Stimulated activated naive CD4-positive, alpha-beta T cell treated with Interleukin-2 at 50 U/mL for 16 hours (primary cell): ENCODE data around the gene CASK.
"Not testable (repeated sequence)": the region's sequence is repeated elsewhere in the genome, so short reads cannot be mapped to it uniquely, and the experiment has no call there.

ENCODE experiments used
- DNase-seq: peaks from one replicate; lab custom pipeline; 2025; lab: John Stamatoyannopoulos, UW

The CASK gene

GRCh38 chrX:41730081-41730480, 193.3 kb downstream of the CASK start:
- DNase-seq = no peak

GRCh38 chrX:41728125-41728524, 195.2 kb downstream of the CASK start:
- no peak for DNase-seq

GRCh38 chrX:41723826-41724225, 199.5 kb downstream of the CASK start, which contains the start of gene GPR82:
Gene GPR82 (plus strand): TSS chrX:41724181. CDS start chrX:41727027, 2,846 bp downstream.
- no peak for DNase-seq

- DNase-seq = no peak
Observed at GRCh38 chrX:41722816-41723618, 200.3 kb downstream of the CASK start.

DNA sequence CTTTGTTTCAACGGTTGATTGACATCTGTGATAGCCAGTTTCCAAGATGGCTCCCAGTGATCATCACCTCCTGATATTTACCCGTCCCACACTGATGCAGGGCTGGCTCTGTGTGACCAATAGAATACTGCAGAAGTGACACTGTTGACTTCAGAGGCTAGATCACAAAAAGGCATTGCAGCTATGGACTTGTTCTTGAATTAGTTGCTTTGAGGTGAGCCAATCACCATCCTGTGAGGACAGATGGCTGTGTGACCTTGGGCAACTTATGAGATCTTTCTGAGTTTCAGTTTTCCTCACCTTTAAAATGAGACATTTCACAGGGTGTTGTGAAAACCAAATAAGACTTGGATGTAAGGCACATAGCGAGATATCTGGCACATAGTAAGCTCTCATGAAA, 201.1 kb downstream of the CASK start:
- no peak for DNase-seq

- DNase-seq = no peak
Observed at GRCh38 chrX:41721590-41721989, 201.8 kb downstream of the CASK start.

- DNase-seq = peak; percentile 38
Observed at GRCh38 chrX:41720125-41720779, 203.1 kb downstream of the CASK start.

GRCh38 chrX:41719610-41720009, 203.7 kb downstream of the CASK start:
- not testable (repeated sequence) for DNase-seq

DNA sequence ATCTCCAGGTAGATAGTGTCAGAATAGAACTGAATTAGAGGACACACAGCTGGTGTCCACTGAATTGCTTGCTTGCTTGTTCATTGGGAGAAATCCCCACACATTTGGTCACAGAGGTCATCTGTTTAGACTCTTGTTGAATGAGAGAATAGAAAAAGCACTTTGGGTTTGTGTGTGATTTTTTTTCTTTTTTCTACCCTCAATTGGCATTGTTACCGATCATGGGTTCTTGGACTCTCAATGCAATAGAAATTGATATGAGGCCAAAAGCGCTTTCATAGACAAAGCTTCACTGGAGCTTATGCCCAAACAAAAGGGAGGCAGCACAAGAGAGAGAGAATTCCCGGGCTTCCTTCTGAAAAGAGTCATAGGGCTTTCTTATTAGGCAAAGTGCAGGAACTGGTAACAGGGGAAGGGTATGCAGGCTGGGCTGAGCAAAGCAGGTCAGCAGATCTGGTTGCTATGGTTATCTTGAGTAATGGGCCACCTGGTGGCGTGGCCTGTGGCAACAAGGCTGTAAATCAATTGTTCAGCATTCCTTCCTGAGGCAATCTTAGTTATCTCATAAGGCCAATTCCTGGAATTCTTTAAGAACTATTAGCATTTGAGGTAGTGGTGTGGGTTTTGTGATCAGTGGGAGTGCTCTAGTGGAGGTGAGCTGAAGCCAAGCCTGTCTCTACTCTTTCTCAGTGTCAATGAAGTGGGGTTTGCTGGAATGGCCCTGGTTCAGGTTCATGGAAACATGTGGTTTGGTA, 204.7 kb downstream of the CASK start:
- no peak for DNase-seq

DNA sequence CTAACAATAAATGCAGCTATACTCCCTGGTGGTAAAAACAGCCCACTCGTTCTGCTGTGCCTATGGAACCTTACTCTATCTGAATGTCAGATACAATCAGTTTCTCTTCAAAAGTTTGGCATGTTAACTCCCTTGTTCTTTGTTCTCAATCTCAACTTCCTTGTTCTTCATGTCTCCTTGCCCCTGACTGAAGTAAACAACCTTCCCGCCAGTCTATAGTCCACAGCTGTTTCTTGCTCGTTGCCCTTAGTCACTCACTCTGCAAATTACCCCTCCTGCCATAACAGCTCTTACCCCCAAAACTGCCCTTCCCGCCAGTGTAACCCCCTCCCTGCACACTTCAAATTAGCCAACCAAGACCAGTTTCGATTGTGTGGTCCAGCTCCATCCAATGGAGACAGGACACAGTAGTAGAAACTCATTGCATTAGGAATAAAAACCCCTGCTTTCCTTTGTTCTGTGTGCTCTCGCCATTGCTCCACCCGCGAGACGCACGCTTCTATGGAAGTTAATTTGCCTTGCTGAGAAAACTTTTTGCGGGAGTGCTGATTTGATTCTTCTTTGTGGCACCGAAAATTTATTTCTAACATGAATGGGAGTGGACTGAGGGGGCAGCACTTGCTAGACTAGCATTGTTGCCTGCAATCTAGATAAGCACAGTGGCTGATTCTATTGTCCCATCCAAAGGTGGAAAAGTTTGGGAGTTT, 206.4 kb downstream of the CASK start:
- no peak for DNase-seq

DNA sequence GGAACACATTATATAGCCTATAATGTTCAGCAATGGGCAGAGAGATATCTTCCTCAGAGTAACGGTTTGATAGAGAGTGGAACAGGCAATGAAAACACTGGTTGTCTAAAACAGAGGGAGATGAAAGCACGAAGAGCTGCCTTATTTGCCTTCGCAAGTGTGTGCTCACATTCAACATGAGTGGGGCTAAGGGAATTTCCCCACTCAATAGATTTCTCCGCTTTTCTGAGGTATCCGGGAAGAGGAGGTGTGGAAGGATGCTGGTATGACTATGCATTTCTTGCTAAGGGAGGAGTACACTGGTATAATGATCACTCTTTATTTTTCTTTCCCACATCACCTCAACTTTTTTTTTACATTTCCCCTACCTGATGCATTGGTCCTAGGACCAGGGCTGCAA, 207.1 kb downstream of the CASK start:
- DNase-seq = no peak

DNA sequence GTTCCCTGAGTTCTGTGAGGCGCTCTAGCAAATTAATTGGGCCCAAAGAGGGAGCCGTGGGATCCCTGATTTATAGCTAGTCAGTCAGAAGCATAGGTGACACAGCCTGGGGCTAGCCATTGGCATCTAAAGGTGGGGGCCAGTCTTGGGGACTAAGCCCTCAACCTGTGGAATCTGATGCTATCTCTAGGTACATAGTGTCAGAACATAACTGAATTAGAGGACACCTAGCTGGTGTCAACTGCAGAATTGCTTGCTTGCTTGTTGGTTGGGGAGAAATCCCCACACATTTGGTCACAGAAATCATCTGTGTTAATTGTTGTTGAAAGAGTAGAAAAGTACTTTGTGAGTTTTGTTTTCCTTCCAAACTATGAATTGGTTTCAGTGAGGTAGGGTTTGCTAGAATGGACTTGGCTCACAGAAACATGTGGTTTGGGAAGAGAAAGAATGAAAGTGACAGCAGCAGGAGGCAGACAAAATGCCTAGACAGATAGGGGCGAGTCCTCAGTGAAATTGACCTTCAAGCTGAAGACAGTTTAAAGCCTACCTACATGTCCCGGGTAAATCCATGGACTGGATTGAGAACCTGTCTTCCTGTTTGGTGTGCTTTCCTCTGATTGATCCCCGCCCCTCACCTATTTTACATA, 212.2 kb downstream of the CASK start:
- no peak for DNase-seq

- DNase-seq = no peak
Observed at GRCh38 chrX:41708486-41708885, 214.9 kb downstream of the CASK start.

DNA sequence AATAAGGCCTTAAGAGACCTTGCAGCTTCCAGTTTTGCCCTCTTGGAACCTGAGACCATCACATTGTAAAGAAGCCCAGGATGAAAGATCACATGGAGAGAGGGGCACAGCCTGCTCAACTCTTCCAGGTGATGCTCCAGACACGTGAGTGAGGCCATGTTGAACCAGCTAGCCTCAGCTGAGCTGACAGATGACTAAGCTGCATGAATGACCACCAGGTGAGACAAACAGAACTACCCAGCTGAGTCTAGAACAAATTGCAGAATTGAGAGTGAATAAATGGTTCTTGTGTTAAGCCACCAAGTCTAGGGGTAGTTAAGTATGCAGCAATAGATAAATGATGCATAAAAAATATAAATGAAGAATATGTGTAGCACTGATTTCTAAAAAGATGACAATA, 216.1 kb downstream of the CASK start:
- DNase-seq = no peak

- DNase-seq = no peak
Observed at GRCh38 chrX:41705680-41706374, 217.5 kb downstream of the CASK start.

DNA sequence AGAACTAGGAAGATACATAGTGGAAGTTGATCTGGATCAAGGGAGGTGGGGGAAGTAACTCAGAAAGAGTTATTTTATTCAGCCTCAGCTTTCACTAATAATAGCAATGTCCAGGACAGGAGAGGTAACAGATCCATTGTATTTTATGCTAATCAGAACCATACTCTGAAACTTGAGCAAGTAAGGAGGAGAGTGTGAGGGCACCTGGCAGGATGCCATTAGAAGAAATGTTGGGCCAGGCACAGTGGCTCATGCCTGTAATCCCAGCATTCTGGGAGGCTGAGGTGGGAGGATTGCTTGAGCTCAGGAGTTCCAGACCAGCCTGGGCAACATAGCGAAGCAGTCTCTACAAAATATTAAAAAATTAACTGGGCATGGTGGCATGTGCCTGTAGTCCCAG, 218.3 kb downstream of the CASK start:
- no peak for DNase-seq

- DNase-seq = no peak
Observed at GRCh38 chrX:41703574-41704029, 219.8 kb downstream of the CASK start.

DNA sequence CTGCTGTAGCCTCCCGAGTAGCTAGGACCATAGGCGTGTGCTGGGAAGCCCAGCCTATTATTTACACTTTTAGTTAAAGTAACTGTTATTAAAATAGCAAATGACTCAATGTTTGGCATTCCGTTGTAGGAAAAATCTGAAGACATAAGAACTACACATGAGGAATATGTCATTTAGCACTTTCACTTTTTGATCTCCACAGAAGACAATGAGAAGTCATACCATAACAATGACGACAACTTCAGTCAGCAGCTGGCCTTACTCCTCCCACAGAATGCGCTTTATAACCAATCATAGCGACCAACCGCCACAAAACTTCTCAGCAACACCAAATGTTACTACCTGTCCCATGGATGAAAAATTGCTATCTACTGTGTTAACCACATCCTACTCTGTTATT, 227.9 kb downstream of the CASK start:
- DNase-seq = peak; percentile 1

DNA sequence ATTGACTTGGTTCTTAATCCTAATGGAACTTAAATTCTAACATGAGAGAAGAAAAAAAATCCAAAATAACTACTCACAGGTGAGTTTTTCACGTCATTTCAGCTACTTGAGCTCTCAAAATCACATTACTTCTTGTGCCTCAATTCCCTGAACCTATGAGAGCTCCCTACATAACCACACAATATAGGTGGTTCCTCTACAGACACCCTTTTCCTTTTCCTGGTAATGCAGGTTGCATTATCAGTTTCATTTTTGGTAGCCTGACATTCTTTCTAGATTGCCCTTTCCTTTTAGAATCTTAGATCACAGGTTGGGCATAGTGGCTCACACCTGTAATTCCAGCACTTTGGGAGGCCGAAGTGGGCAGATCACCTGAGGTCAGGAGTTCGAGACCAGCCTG, 230.3 kb downstream of the CASK start:
- DNase-seq = no peak

GRCh38 chrX:41692162-41692749, 231.1 kb downstream of the CASK start:
- no peak for DNase-seq

GRCh38 chrX:41689711-41690110, 233.6 kb downstream of the CASK start:
- DNase-seq = no peak
